HG02678 (cell line): ENCODE measurements around the gene THAP3.

Experiments used
- ATAC-seq: cut with Tn5 transposase; IDR thresholded peaks from one replicate; pipeline ENCODE4 v1.9.1; 2021; ENCODE audit warnings: mild to moderate bottlenecking, moderate library complexity; ENCODE audit not compliant: unreplicated experiment

THAP3 gene

GRCh38 chr1:6666696-6667095, 42.0 kb downstream of the THAP3 start:
- ATAC-seq: no peak

DNA sequence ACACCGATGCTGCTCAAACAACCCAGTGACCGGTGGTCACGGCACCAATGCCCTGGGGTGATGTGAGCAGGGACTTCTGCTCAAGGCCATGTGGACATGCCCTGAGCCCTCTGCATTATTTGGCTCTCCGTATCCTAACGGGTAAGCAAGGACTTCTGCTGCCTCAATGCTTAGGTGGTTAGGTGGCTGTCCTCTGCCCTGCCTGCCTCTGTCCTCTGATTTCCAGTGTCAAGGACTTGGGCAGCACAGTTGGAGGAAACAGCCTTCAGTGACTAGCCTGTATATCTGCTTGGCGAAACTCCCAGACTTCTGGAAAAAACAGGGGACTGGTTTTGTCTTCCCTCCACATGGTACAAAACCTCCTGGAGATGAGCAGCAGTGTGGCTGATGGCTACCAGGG, 42.5 kb downstream of the THAP3 start:
- no peak for ATAC-seq

DNA sequence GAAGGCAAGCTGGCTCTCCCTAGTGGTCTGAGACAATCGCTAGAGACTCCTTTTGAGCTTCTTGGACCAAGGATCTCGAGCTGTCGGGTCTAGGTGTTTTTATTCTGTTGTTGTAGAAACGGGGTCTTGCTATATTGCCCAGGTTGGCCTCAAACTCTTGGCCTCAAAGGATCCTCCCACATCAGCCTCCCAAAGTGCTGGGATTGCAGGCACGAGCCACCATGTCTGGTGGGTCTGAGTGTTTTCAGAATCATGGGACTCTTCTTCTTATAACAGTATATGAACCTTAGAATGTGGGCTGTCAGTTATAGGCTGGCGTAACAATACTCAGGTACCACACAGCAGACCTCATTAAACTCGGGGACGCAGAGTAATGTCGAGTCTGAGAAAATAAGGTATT, 43.8 kb downstream of the THAP3 start:
- ATAC-seq: no peak

DNA sequence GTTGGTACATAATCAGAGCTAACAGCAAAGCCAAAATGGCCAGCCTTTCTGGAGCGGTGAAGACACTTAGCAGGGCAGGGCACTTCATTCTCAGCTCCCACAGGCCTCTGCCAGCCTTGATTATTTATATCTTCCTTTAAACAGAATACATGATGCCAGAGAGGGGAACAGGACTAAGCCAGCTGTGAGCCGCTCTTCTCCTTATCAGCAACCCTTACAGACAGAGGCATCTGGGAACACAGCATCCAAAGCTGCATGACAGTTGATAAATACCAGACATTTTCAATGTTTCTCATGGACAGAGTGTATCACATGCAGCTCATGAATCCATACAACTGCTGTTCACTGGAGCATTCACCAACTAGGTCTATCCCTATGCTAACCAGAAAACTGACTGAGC, 47.9 kb downstream of the THAP3 start:
- ATAC-seq: no peak

DNA sequence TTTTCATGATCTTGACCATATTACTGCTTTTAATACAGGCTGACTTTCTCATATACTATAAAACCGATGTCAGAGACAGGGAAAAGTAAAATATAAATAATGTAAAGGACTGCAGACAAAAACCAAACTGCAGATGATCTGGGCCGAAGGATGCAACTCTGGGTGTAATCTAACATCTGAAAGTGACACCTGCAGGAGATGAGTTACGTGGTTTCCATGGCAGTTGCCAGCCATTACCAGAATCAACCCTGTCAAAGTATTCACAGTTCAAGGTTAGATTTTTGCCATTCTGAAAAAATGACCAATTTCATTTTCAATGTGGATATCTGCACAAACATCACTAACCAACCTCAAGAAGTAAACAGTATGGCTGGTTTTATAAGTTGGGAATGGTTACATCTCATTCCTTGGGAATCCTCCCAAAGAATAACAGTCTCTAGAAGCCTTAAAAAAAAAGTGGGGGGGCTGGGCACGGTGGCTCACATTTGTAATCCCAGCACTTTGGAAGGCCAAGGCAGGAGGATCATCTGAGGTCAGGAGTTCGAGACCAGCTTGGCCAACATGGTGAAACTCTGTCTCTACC, 49.2 kb downstream of the THAP3 start:
- ATAC-seq: no peak

DNA sequence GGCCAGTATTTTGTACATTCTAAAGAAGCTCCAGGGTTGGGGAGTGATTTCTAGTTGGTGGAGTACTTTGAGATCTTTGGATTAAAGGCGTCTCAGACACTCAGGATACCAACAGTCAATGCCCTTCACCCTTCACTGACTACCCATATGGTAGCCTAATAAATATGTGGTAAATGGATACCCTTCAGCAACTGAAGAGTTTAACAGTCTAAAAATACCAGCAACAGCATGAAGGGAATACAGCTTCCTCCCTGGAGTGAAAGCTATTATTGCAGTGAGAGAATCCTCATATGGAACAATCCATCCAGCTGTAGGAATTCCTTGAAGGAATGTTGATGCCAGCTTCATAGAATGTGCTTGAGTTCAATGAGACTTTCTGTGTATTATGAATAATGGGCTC, 50.1 kb downstream of the THAP3 start:
- ATAC-seq: no peak

DNA sequence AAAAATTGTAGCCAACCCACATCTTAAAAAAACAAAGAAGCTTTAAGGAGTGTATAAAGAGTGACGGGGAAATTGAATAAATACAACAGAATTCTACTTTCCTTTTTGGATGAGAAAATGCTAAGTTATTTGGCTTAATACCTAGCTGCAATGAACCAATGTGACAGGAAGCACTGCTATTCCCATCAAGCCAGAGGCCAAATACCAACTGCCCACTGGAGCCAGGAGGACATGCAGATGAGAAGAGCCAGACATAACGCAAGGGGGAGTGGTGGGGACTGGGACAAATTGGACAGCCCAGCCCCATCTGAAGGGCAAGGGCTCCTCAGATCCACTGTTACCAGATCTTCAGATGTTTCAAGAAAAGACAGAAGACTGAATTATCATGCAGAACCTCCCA, 51.3 kb downstream of the THAP3 start:
- ATAC-seq: no peak
